Gastroesophageal sphincter (tissue), 4 donors: Measurements from ENCODE around the gene TGFBI. TPM values are rescaled to one million over a fixed set of nuclear protein-coding genes. Genes with fewer than 3 reads are reported as not detected.

ENCODE experiments used
- ATAC-seq: fragments of 150-250 bp; one replicate; pipeline ENCODE4 v1.9.1; 2016; ENCODE audit warnings: mild to moderate bottlenecking, moderate library complexity
- H3K27ac ChIP-seq, 4 donors: fragments of 200-600 bp; sonication (generic) in 3 of 4; 1 replicate in 3 of 4; 2 replicates in 1 of 4; pipeline ENCODE4 v1.5.1; 2016 to 2019
- H3K27me3 ChIP-seq: fragments of 200-600 bp; sonication (generic); one replicate; pipeline ENCODE4 v1.5.1; 2019
- H3K36me3 ChIP-seq, 2 donors: fragments of 200-600 bp; sonication (generic); one replicate each; pipeline ENCODE4 v1.5.1; 2019; ENCODE audit warnings: control low read depth in 1 of 2
- H3K4me1 ChIP-seq, 3 donors: fragments of 200-600 bp; sonication (generic); 1 replicate in 2 of 3; 2 replicates in 1 of 3; pipeline ENCODE4 v1.5.1; 2016 to 2019; ENCODE audit warnings: control low read depth in 2 of 3
- H3K4me3 ChIP-seq, 2 donors: fragments of 200-600 bp; sonication (generic); one replicate each; pipeline ENCODE4 v1.5.1; 2019; ENCODE audit warnings: mild to moderate bottlenecking in 1 of 2, moderate library complexity in 1 of 2
- H3K9me3 ChIP-seq, 3 donors: fragments of 200-600 bp; sonication (generic); one replicate each; pipeline ENCODE4 v1.5.1; 2017 to 2019; ENCODE audit warnings: control low read depth in 2 of 3
- CTCF ChIP-seq, 4 experiments: fragments of 200-600 bp in 2 of 4; fragments of 450-650 bp in 2 of 4; sonication (generic) in 1 of 4; IDR thresholded peaks; one replicate each; pipeline ENCODE4 v1.5.1; 2017 to 2019; ENCODE audit warnings: antibody characterized with exemption in 4 of 4, mild to moderate bottlenecking in 2 of 4, moderate library complexity in 2 of 4
- EP300 ChIP-seq: sonication (generic); formaldehyde crosslinking; IDR thresholded peaks from one replicate; pipeline ENCODE4 v1.6.1; 2017; ENCODE audit warnings: antibody characterized with exemption, mild to moderate bottlenecking
- POLR2A ChIP-seq, 2 donors: fragments of 450-650 bp; IDR thresholded peaks; one replicate each; pipeline ENCODE4 v1.6.1; 2017; ENCODE audit warnings: antibody characterized with exemption in 2 of 2, mild to moderate bottlenecking in 2 of 2, moderate library complexity in 1 of 2
- POLR2AphosphoS5 ChIP-seq: sonication (generic); formaldehyde crosslinking; IDR thresholded peaks from one replicate; pipeline ENCODE4 v1.6.1; 2017; ENCODE audit warnings: antibody characterized with exemption
- WGBS, 2 donors: methylation state at CpG; one replicate each; pipeline ENCODE4 v1.1.5; 2018; ENCODE audit warnings: low coverage in 1 of 2; 5-methylcytosine and 5-hydroxymethylcytosine counted together
- total RNA-seq, 4 donors: library from RNA; depleted of rRNA; stranded (reverse); fragments of >200 nt; gene quantifications; one replicate each; pipeline ENCODE4 v1.1.0, GENCODE V29; 2016

TGFBI gene
- total RNA-seq, 4 donors from 2014 or later = 29.0 to 159 (median 112) TPM

- TF ChIP-seq CTCF (IDR thresholded peaks at IDR 0.05) = no peak
- TF ChIP-seq POLR2AphosphoS5 = no peak
- TF ChIP-seq EP300 = no peak
- no peak for TF ChIP-seq POLR2A (IDR thresholded peaks at IDR 0.05)
- Histone ChIP-seq H3K4me3 (no peak overlapping the region), H3K27ac (peak overlapping the region in 2 of 4 donors; percentile 16 to 57), H3K9me3 (no peaks in the 10 kb centered on the region), H3K27me3 (no peaks in the 10 kb centered on the region), H3K4me1 (peaks cover 0 to 16% (median 0%) of the 10 kb centered on the region in 3 donors), H3K36me3 (no peaks in the 10 kb centered on the region)
- no peak for ATAC-seq
- 60 to 78% methylated on average over 1 of the region's 1 CpG for WGBS, 2 donors
Measured at GRCh38 chr5:135985951-135986350, 42.8 kb upstream of the TGFBI start.

GRCh38 chr5:135986401-135986800, 42.4 kb upstream of the TGFBI start:
- Histone ChIP-seq H3K36me3 (no peaks in the 10 kb centered on the region), H3K4me3 (no peak overlapping the region), H3K9me3 (no peaks in the 10 kb centered on the region), H3K27me3 (no peaks in the 10 kb centered on the region), H3K27ac (peak overlapping the region in 3 of 4 donors; percentile 7 to 57 (median 16)), H3K4me1 (peaks cover 0 to 18% (median 0%) of the 10 kb centered on the region in 3 donors)
- ATAC-seq = no peak
- 64 to 81% methylated on average over 3 of the region's 3 CpGs for WGBS, 2 donors
- no peak for TF ChIP-seq CTCF (IDR thresholded peaks at IDR 0.05)
- TF ChIP-seq POLR2AphosphoS5 = no peak
- no peak for TF ChIP-seq EP300
- TF ChIP-seq POLR2A (IDR thresholded peaks at IDR 0.05) = no peak

- Histone ChIP-seq H3K4me3 (no peak overlapping the region), H3K27ac (peak overlapping the region; percentile 7 to 57 (median 28)), H3K27me3 (no peaks in the 10 kb centered on the region), H3K4me1 (peaks cover 0 to 18% (median 0%) of the 10 kb centered on the region in 3 donors), H3K36me3 (no peaks in the 10 kb centered on the region), H3K9me3 (no peaks in the 10 kb centered on the region)
- TF ChIP-seq CTCF (IDR thresholded peaks at IDR 0.05) = no peak
- peak; percentile 15 for TF ChIP-seq POLR2AphosphoS5
- ATAC-seq = peak; percentile 32
- 4 to 14% methylated on average over 3 of the region's 3 CpGs for WGBS, 2 donors
Measured at GRCh38 chr5:135986891-135987401, 41.8 kb upstream of the TGFBI start.

GRCh38 chr5:135988546-135988945, 40.2 kb upstream of the TGFBI start:
- Histone ChIP-seq H3K9me3 (no peaks in the 10 kb centered on the region), H3K4me1 (peaks cover 0 to 19% (median under 1%) of the 10 kb centered on the region in 3 donors), H3K27ac (no peak overlapping the region), H3K4me3 (no peak overlapping the region), H3K27me3 (no peaks in the 10 kb centered on the region), H3K36me3 (no peaks in the 10 kb centered on the region)
- no peak for ATAC-seq
- no peak for TF ChIP-seq CTCF (IDR thresholded peaks at IDR 0.05)
- TF ChIP-seq EP300 = no peak
- TF ChIP-seq POLR2A (IDR thresholded peaks at IDR 0.05) = no peak
- no peak for TF ChIP-seq POLR2AphosphoS5
- WGBS, 2 donors = 83 to 89% methylated on average over 1 to 3 of the region's 3 CpGs

GRCh38 chr5:135989686-135990085, 39.1 kb upstream of the TGFBI start:
- Histone ChIP-seq H3K27me3 (no peaks in the 10 kb centered on the region), H3K36me3 (no peaks in the 10 kb centered on the region), H3K9me3 (no peaks in the 10 kb centered on the region), H3K4me3 (no peak overlapping the region), H3K27ac (no peak overlapping the region), H3K4me1 (peaks cover 4 to 30% (median 8%) of the 10 kb centered on the region in 3 donors)
- TF ChIP-seq CTCF (IDR thresholded peaks at IDR 0.05) (no peak), POLR2A (IDR thresholded peaks at IDR 0.05) (no peak), EP300 (no peak), POLR2AphosphoS5 (no peak)
- 51 to 70% methylated on average over 4 to 7 of the region's 7 CpGs for WGBS, 2 donors
- ATAC-seq = no peak
